Loucy (cell line): Measurements from ENCODE around the gene FEV.
A peak's percentile ranks its signal among the peaks of the same experiment; 100 is the strongest.

Experiments used
- H2AFZ ChIP-seq: fragments of 200-600 bp; sonication (generic); 2 replicates; pipeline ENCODE4 v1.6.0; 2016; ENCODE audit warnings: antibody characterized with exemption, mild to moderate bottlenecking, low read length, moderate library complexity
- H3F3A ChIP-seq: fragments of 200-600 bp; 2 replicates; pipeline ENCODE4 v1.6.0; 2016; ENCODE audit warnings: antibody characterized with exemption, low read depth, mild to moderate bottlenecking
- H3K27me3 ChIP-seq: fragments of 200-600 bp; sonication (generic); 2 replicates; pipeline ENCODE4 v1.6.1; 2014; ENCODE audit warnings: low read length, mild to moderate bottlenecking; ENCODE audit not compliant: insufficient read depth, poor library complexity, severe bottlenecking
- H3K36me3 ChIP-seq: fragments of 200-600 bp; sonication (generic); 2 replicates; pipeline ENCODE4 v1.6.1; 2016; ENCODE audit warnings: low read length; ENCODE audit not compliant: insufficient read depth
- H3K4me1 ChIP-seq: fragments of 200-600 bp; sonication (generic); 2 replicates; pipeline ENCODE4 v1.5.1; 2014; ENCODE audit warnings: low read length, mild to moderate bottlenecking; ENCODE audit not compliant: insufficient read depth, poor library complexity, severe bottlenecking
- H3K4me2 ChIP-seq: fragments of 200-600 bp; sonication (generic); 2 replicates; pipeline ENCODE4 v1.6.0; 2014; ENCODE audit warnings: antibody characterized with exemption, low read length, low read depth, mild to moderate bottlenecking; ENCODE audit not compliant: poor library complexity, severe bottlenecking
- H3K4me3 ChIP-seq: fragments of 200-600 bp; sonication (generic); 2 replicates; pipeline ENCODE4 v1.5.1; 2014; ENCODE audit warnings: low read length, mild to moderate bottlenecking, mixed read lengths; ENCODE audit not compliant: poor library complexity, severe bottlenecking
- H3K79me2 ChIP-seq: fragments of 200-600 bp; sonication (generic); 2 replicates; pipeline ENCODE4 v1.6.1; 2014; ENCODE audit warnings: low read length; ENCODE audit not compliant: insufficient read depth
- H3K9ac ChIP-seq: fragments of 200-600 bp; sonication (generic); 2 replicates; pipeline ENCODE4 v1.6.0; 2014; ENCODE audit warnings: mild to moderate bottlenecking, low read depth, low read length, moderate library complexity; ENCODE audit not compliant: poor library complexity, severe bottlenecking
- H3K9me2 ChIP-seq: fragments of 200-600 bp; sonication (generic); replicated peaks from 2 replicates; pipeline ENCODE4 v1.6.1; 2016; ENCODE audit warnings: low read depth, low read length, mixed read lengths
- H3K9me3 ChIP-seq: fragments of 200-600 bp; sonication (generic); 2 replicates; pipeline ENCODE4 v1.6.1; 2014; ENCODE audit warnings: mild to moderate bottlenecking, antibody characterized with exemption, low read length, low read depth; ENCODE audit not compliant: insufficient read depth
- H4K20me1 ChIP-seq: fragments of 200-600 bp; sonication (generic); 2 replicates; pipeline ENCODE4 v1.6.0; 2014; ENCODE audit warnings: antibody characterized with exemption, low read length, mild to moderate bottlenecking; ENCODE audit not compliant: insufficient read depth, poor library complexity, severe bottlenecking
- EZH2phosphoT487 ChIP-seq: fragments of 200-600 bp; IDR thresholded peaks from 2 replicates; pipeline ENCODE4 v1.6.1; 2018; ENCODE audit warnings: antibody characterized with exemption, mild to moderate bottlenecking, moderate library complexity, borderline replicate concordance
- TF ChIP-seq, protein P1 (sequence below): fragments of 200-600 bp; sonication (generic); conservative IDR thresholded peaks from 2 replicates; pipeline ENCODE4 v1.5.1; 2014; ENCODE audit warnings: mild to moderate bottlenecking, antibody characterized with exemption, low read length

Gene FEV

DNA sequence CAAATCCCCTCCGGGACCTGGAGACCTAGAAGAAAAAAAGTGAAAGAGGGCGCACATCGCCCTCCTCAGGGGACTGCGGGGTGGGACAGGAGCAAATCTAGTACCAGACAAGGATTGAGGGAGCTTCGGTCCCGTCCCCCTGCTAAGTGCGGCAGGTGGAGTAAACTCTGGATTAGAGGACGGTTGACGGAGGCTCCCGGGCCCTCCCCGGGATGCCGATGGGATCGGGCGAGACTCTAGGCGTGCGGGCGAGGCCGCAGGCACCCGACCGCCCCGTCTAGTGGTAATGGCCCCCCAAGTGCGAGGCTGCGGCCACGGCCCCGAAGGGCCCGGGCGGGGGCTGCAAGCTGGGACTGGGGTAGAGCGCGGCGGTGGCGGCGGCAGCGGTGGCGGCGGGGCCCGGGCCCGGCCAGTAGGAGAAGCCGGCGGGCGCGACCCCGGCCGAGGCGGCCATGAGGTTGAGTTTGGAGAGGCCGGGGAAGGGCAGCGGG lies 3.5 kb downstream of the FEV start:
- H3K9ac ChIP-seq: peak overlapping the region; percentile 68
- no peaks in the 10 kb centered on the region for H3K36me3 ChIP-seq
- no peaks in the 10 kb centered on the region for H3K27me3 ChIP-seq
- H3K79me2 ChIP-seq: no peaks in the 10 kb centered on the region
- H3K9me2 ChIP-seq: no peaks in the 10 kb centered on the region
- peak overlapping the region; percentile 89 for H3K4me2 ChIP-seq
- TF ChIP-seq, protein P1, sequence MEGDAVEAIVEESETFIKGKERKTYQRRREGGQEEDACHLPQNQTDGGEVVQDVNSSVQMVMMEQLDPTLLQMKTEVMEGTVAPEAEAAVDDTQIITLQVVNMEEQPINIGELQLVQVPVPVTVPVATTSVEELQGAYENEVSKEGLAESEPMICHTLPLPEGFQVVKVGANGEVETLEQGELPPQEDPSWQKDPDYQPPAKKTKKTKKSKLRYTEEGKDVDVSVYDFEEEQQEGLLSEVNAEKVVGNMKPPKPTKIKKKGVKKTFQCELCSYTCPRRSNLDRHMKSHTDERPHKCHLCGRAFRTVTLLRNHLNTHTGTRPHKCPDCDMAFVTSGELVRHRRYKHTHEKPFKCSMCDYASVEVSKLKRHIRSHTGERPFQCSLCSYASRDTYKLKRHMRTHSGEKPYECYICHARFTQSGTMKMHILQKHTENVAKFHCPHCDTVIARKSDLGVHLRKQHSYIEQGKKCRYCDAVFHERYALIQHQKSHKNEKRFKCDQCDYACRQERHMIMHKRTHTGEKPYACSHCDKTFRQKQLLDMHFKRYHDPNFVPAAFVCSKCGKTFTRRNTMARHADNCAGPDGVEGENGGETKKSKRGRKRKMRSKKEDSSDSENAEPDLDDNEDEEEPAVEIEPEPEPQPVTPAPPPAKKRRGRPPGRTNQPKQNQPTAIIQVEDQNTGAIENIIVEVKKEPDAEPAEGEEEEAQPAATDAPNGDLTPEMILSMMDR: peak; percentile 62; the same call in 1 of the 2 replicates
- TF ChIP-seq EZH2phosphoT487: no peak
- H3K9me3 ChIP-seq: no peaks in the 10 kb centered on the region
- no peaks in the 10 kb centered on the region for H4K20me1 ChIP-seq
- H2AFZ ChIP-seq: peak overlapping the region; percentile 85; the same call in 1 of the 2 replicates
- peak overlapping the region; percentile 78 for H3K4me3 ChIP-seq
- H3F3A ChIP-seq: no peaks in the 10 kb centered on the region
- H3K4me1 ChIP-seq: peaks cover 4% of the 10 kb centered on the region

DNA sequence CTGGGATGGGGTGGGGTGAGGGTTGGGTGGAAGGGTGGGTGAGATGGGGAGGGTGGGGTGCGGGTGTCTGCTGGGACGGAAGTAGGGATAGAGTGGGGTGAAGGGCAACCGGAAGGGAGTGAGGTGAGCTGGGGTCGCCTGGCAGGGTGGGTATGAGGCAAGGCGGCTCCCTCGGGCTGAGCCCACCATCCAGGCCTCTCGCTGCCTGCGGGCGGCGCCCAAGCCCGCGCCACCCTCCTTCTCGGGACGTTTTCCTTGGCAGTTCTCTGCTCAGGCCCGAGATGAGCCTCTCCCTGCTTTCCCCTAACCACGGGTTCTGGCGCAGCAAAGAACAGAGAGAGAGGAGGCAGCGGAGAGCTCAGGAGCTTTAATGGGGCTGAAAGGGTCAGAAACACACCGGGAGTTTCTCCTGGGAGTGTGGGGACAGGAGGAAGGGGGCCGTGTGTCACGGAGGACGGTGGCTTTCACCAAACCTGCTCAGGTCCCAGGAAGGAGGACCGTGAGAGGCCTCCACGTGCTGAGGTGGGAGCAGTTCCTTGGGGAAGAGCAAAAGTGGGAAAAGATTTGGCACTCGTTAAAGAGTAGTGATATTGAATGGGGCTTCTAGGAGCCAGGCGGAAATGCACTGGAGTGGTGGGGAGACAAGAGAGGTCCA lies 4.1 kb downstream of the FEV start:
- no peaks in the 10 kb centered on the region for H3K36me3 ChIP-seq
- TF ChIP-seq EZH2phosphoT487: no peak
- TF ChIP-seq, protein P1: no peak; the same call in 1 of the 2 replicates
- no peaks in the 10 kb centered on the region for H3K79me2 ChIP-seq
- no peaks in the 10 kb centered on the region for H3K27me3 ChIP-seq
- H3K4me1 ChIP-seq: peaks cover 4% of the 10 kb centered on the region
- H4K20me1 ChIP-seq: no peaks in the 10 kb centered on the region
- no peaks in the 10 kb centered on the region for H3K9me2 ChIP-seq
- H2AFZ ChIP-seq: peak overlapping the region; percentile 85
- H3K4me3 ChIP-seq: peak overlapping the region; percentile 78
- no peaks in the 10 kb centered on the region for H3K9me3 ChIP-seq
- peak overlapping the region; percentile 68 for H3K9ac ChIP-seq
- peak overlapping the region; percentile 89 for H3K4me2 ChIP-seq
- H3F3A ChIP-seq: no peaks in the 10 kb centered on the region

DNA sequence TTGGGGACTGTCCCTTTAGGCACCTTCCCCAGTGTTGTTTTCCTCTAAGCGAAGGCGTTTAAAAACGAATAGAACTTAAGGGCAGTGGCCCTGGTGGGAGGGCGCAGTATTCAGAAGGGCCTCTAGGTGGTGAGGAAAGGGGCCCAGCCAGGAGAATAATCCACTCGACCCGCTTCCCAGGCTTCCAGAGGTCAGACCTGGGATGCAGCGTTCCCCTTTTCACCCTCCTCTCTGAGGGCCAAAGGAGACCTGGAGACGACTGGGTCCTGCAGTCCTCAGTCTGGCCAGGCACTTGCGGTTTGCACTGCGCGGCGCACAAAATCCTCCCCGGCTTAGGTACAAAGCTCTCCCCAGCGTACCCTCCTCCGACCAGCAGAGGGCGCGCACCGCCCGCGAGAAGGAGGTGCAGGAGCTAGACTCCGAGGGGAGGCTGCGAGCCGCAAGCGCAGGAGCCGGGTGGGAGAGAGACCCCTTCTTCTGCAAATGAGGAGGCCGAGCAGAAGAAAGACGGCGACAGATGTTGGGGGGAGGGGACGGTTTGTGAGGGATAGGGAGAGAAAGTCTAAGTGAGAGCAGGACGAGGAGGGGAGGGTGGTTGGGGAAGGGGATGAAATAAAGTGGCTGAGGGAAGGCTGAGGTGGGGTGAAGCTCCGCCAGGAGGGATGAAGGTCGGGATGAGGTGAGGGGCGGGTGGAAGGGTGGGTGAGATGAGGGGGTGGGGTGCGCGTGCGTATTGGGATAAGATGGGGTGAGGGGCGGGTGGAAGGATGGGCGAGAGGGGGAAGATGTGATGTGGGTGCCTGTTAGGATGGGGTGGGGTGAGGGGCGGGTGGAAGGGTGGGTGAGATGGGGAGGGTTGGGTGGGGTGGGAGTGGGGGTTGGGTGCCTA lies 4.9 kb downstream of the FEV start:
- no peaks in the 10 kb centered on the region for H3K27me3 ChIP-seq

More for the DNA sequence above, 4.9 kb downstream of the FEV start:
- Histone ChIP-seq H3K36me3 (no peaks in the 10 kb centered on the region), H2AFZ (peak overlapping the region; percentile 96), H3K9ac (peak overlapping the region; percentile 21), H3K79me2 (no peaks in the 10 kb centered on the region), H3K4me1 (peaks cover 4% of the 10 kb centered on the region), H3K9me3 (no peaks in the 10 kb centered on the region), H3K4me2 (peak overlapping the region; percentile 64), H3F3A (no peaks in the 10 kb centered on the region), H3K4me3 (peak overlapping the region; percentile 78), H4K20me1 (no peaks in the 10 kb centered on the region), H3K9me2 (no peaks in the 10 kb centered on the region)
- TF ChIP-seq, protein P1: peak; percentile 98
- TF ChIP-seq EZH2phosphoT487: no peak
